NB4 (cell line): Measurements from ENCODE around the gene TMC7.

Experiments used
- MYC ChIP-seq: IDR thresholded peaks from 2 replicates; pipeline ENCODE4 v1.6.1; 2011; ENCODE audit warnings: low read depth, low read length
- POLR2A ChIP-seq: IDR thresholded peaks from 2 replicates; pipeline ENCODE4 v1.6.1; 2011; ENCODE audit warnings: mild to moderate bottlenecking; ENCODE audit not compliant: insufficient read length; ENCODE audit errors: extremely low read depth
- TF ChIP-seq, protein P1 (sequence below): IDR thresholded peaks from one replicate; pipeline ENCODE4 v1.5.1; 2012; ENCODE audit warnings: low read depth, low read length
- TF ChIP-seq, protein P2 (sequence below): IDR thresholded peaks from 2 replicates; pipeline ENCODE4 v1.6.1; 2011; ENCODE audit warnings: low read depth, low read length

DNA sequence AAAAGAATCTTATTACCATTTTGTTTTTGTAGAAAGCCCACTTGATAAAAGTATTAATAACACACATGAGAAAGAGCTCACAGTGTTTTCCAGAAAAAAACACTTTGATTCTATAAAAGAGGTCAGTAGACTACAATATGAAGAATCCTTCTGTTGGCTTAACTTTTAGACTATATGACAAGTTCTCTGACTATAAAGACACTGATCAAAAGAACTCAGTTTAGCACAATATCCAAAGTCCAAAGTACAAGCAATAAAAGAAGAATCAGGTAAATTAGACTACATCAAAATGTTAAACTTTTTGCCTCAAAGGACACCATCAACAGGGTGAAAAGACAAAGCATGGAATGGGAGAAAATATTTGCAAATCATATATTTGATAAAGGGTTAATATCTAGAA lies 46.3 kb upstream of the TMC7 start:
- TF ChIP-seq, protein P1, sequence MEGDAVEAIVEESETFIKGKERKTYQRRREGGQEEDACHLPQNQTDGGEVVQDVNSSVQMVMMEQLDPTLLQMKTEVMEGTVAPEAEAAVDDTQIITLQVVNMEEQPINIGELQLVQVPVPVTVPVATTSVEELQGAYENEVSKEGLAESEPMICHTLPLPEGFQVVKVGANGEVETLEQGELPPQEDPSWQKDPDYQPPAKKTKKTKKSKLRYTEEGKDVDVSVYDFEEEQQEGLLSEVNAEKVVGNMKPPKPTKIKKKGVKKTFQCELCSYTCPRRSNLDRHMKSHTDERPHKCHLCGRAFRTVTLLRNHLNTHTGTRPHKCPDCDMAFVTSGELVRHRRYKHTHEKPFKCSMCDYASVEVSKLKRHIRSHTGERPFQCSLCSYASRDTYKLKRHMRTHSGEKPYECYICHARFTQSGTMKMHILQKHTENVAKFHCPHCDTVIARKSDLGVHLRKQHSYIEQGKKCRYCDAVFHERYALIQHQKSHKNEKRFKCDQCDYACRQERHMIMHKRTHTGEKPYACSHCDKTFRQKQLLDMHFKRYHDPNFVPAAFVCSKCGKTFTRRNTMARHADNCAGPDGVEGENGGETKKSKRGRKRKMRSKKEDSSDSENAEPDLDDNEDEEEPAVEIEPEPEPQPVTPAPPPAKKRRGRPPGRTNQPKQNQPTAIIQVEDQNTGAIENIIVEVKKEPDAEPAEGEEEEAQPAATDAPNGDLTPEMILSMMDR: no peak
- TF ChIP-seq POLR2A: no peak
- TF ChIP-seq, protein P2, sequence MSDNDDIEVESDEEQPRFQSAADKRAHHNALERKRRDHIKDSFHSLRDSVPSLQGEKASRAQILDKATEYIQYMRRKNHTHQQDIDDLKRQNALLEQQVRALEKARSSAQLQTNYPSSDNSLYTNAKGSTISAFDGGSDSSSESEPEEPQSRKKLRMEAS: no peak
- no peak for TF ChIP-seq MYC
